ENCODE data around the gene EPHA3.

DNA sequence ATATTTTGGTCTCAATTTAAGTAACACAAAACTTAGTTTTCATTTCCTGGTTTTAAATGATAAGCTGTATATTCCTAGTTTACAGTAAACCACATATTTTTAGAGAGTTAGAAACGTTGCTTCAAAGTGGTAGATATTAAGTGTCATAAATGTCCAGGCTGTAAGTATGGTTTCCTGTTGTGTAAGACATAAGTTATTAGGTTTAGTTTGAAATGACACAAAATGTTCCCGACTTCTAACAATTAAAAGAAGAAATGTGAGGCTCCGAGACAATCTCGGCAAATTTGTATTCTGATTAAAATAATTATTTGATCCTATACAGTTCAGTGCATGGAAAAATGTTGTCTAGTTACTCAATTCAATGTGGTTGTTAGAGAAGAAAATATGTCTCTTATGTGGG, 387.3 kb downstream of the EPHA3 start:
- TF ChIP-seq CTCF (IDR thresholded peaks at IDR 0.05) (no peak), POLR2A (IDR thresholded peaks at IDR 0.05) (no peak)
